ENCODE results near the gene PEX19.

GRCh38 chr1:160255781-160256300 lies 29.1 kb downstream of the PEX19 start:
- TF ChIP-seq POLR2A (IDR thresholded peaks at IDR 0.05; ENCODE audit: low read length) (no peak), GATA1 (IDR thresholded peaks at IDR 0.05; ENCODE audit: low read depth, low read length) (no peak)
